ENCODE results near the gene SLITRK2.

SLITRK2 gene

GRCh38 chrX:145817331-145818185 is at the start of gene SLITRK2:
Gene SLITRK2 (plus strand): TSS chrX:145817829. CDS start chrX:145822426, 4,597 bp downstream.
- ATAC-seq = no peak
- DNase-seq = no peak

GRCh38 chrX:145773006-145773405 is 44.6 kb upstream of the SLITRK2 start:
- DNase-seq = no peak
- no peak for ATAC-seq

- no peak for DNase-seq
- no peak for ATAC-seq
These were observed 25.3 kb upstream of the SLITRK2 start for GRCh38 chrX:145792281-145792680.

- no peak for DNase-seq
- ATAC-seq = no peak
These were observed 14.1 kb upstream of the SLITRK2 start for GRCh38 chrX:145803508-145803907.

GRCh38 chrX:145813081-145813480 is 4.5 kb upstream of the SLITRK2 start:
- ATAC-seq = no peak
- no peak for DNase-seq

- ATAC-seq = no peak
- no peak for DNase-seq
These were observed 871 bp upstream of the SLITRK2 start for GRCh38 chrX:145816601-145817315.

- DNase-seq = no peak
- no peak for ATAC-seq
These were observed 821 bp downstream of the SLITRK2 start for GRCh38 chrX:145818186-145819113.

GRCh38 chrX:145820825-145821224 is 3.2 kb downstream of the SLITRK2 start:
- no peak for DNase-seq
- no peak for ATAC-seq

- DNase-seq = no peak
- no peak for ATAC-seq
These were observed 3.8 kb downstream of the SLITRK2 start for GRCh38 chrX:145821291-145821897.

GRCh38 chrX:145821898-145822571 is 4.4 kb downstream of the SLITRK2 start:
- ATAC-seq = no peak
- no peak for DNase-seq

- ATAC-seq = no peak
- no peak for DNase-seq
These were observed 5.5 kb downstream of the SLITRK2 start for GRCh38 chrX:145823132-145823531.

- no peak for ATAC-seq
- DNase-seq = no peak
These were observed 8.3 kb downstream of the SLITRK2 start for GRCh38 chrX:145825896-145826295.

GRCh38 chrX:145826466-145826865 is 8.8 kb downstream of the SLITRK2 start:
- no peak for ATAC-seq
- no peak for DNase-seq

- no peak for DNase-seq
- ATAC-seq = no peak
These were observed 15.2 kb downstream of the SLITRK2 start for GRCh38 chrX:145832796-145833195.

GRCh38 chrX:145840531-145840930 is 22.9 kb downstream of the SLITRK2 start:
- DNase-seq (no peak), ATAC-seq (no peak)

GRCh38 chrX:145843146-145843904 is 25.7 kb downstream of the SLITRK2 start:
- ATAC-seq (no peak), DNase-seq (no peak)

- no peak for ATAC-seq
These were observed 27.3 kb downstream of the SLITRK2 start for GRCh38 chrX:145844886-145845285.

GRCh38 chrX:145848448-145848847 is 30.8 kb downstream of the SLITRK2 start:
- ATAC-seq (no peak), DNase-seq (no peak)

More at GRCh38 chrX:145844886-145845285, 27.3 kb downstream of the SLITRK2 start:
- DNase-seq = no peak

- no peak for DNase-seq
These were observed 31.2 kb downstream of the SLITRK2 start for GRCh38 chrX:145848857-145849256.

GRCh38 chrX:145853181-145853580 is 35.6 kb downstream of the SLITRK2 start:
- DNase-seq = no peak
- ATAC-seq = no peak

More at GRCh38 chrX:145848857-145849256, 31.2 kb downstream of the SLITRK2 start:
- no peak for ATAC-seq

All from stimulated activated naive CD8-positive, alpha-beta T cell treated with anti-CD3 and anti-CD28 coated beads, Interleukin-15, Interleukin-2, amounts not matched to agents 100 U/mL and 50 U/mL, for 24 hours (primary cell).